GM12891 (cell line): ENCODE results near the gene KRTAP4-7.

ENCODE experiments used
- PAX5 ChIP-seq: IDR thresholded peaks from 2 replicates; pipeline ENCODE4 v1.6.1; 2011; ENCODE audit warnings: low read length, moderate library complexity, mild to moderate bottlenecking; ENCODE audit not compliant: insufficient read depth, severe bottlenecking
- POLR2A ChIP-seq: IDR thresholded peaks from 2 replicates; pipeline ENCODE4 v1.6.1; 2011; ENCODE audit warnings: low read depth, low read length, control low read depth
- POLR2AphosphoS5 ChIP-seq: IDR thresholded peaks from 2 replicates; pipeline ENCODE4 v1.6.1; 2011; ENCODE audit warnings: low read depth, low read length, control low read depth
- TAF1 ChIP-seq: IDR thresholded peaks from 2 replicates; pipeline ENCODE4 v1.6.1; 2011; ENCODE audit warnings: low read depth, low read length, control low read depth

DNA sequence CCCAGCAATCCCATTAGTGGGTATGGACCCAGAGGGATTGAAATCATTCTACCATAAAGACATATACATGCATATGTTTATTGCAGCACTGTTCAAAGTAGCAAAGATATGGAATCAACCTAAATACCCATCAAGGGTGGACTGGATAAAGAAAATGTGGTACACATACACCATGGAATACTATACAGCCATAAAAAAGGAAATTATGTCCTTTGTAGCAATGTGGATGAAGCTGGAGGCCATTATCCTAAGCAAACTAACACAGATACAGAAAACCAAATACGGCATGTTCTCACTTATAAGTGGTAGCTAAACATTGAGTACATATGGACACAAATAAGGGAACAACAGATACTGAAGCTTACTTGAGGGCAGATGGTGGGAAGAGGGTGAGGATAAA, 26.4 kb upstream of the KRTAP4-7 start:
- TF ChIP-seq POLR2AphosphoS5 = no peak
- no peak for TF ChIP-seq POLR2A
- TF ChIP-seq TAF1 = no peak
- no peak for TF ChIP-seq PAX5
